ENCODE data around the gene ALK. TPM values are rescaled to one million over a fixed set of nuclear protein-coding genes. Genes with fewer than 3 reads are reported as not detected.

Gene ALK
- total RNA-seq, 1 experiment from 2014 or later: not detected

- H3K79me2 ChIP-seq (ENCODE audit: insufficient read depth, low read length): no peaks in the 10 kb centered on the region
- no peak overlapping the region for H2AFZ ChIP-seq (ENCODE audit: low read length)
- Mint-ChIP-seq H3K27me3 (ENCODE audit: low read depth) (no peaks in the 10 kb centered on the region; the same call in 1 of the 2 replicates), H3K36me3 (ENCODE audit: insufficient read depth in 1 of 3, low read depth in 3 of 3) (no peaks in the 10 kb centered on the region; a peak in 1 of 7 replicates), H3K27ac (no peak overlapping the region), H3K4me3 (no peak overlapping the region), H3K9me3 (no peaks in the 10 kb centered on the region; a peak in 1 of 5 replicates), H3K4me1 (no peaks in the 10 kb centered on the region)
- H4K20me1 ChIP-seq (ENCODE audit: control insufficient read depth, insufficient read depth, insufficient read length): no peaks in the 10 kb centered on the region
- no peak overlapping the region for H3K14ac ChIP-seq (ENCODE audit: insufficient read depth, low read length)
- H3K27ac ChIP-seq (ENCODE audit: insufficient read length, low read depth, low read length): no peak overlapping the region
- H3K18ac ChIP-seq (ENCODE audit: insufficient read length, low read depth, low read length): no peak overlapping the region
- no peaks in the 10 kb centered on the region for H3K4me1 ChIP-seq (ENCODE audit: insufficient read depth, low read length)
- H4K91ac ChIP-seq (ENCODE audit: insufficient read length, low read depth, low read length): no peak overlapping the region
- no peak overlapping the region for H4K5ac ChIP-seq (ENCODE audit: insufficient read length, low read depth, low read length)
- H3T11ph ChIP-seq (ENCODE audit: low read length): no peak overlapping the region
- no peaks in the 10 kb centered on the region for H3K27me3 ChIP-seq (ENCODE audit: insufficient read depth, low read length)
- no peak overlapping the region for H2BK120ac ChIP-seq (ENCODE audit: low read depth, low read length, poor library complexity, severe bottlenecking)
- no peak overlapping the region for H3K4me2 ChIP-seq (ENCODE audit: insufficient read depth, insufficient read length, low read length)
- no peak for DNase-seq
- H3K4ac ChIP-seq (ENCODE audit: low read depth, low read length): no peak overlapping the region
- no peak overlapping the region for H3K23ac ChIP-seq (ENCODE audit: insufficient read length, low read depth, low read length)
- H3K56ac ChIP-seq (ENCODE audit: insufficient read length, low read depth, low read length): no peak overlapping the region
- H2BK12ac ChIP-seq (ENCODE audit: insufficient read length, low read depth, low read length): no peak overlapping the region
- no peak overlapping the region for H3K9ac ChIP-seq (ENCODE audit: extremely low read depth, insufficient read length, low read length)
- H3K79me1 ChIP-seq (ENCODE audit: insufficient read depth, low read depth, low read length, poor library complexity, severe bottlenecking): no peaks in the 10 kb centered on the region
- H2AK5ac ChIP-seq (ENCODE audit: insufficient read length, low read length): no peak overlapping the region
- no peak overlapping the region for H2BK20ac ChIP-seq (ENCODE audit: low read depth, low read length, poor library complexity, severe bottlenecking)
- no peak overlapping the region for H4K8ac ChIP-seq (replicated peaks; ENCODE audit: insufficient read length, low read depth, low read length)
- no peaks in the 10 kb centered on the region for H3K9me3 ChIP-seq (ENCODE audit: control insufficient read depth, low read depth, low read length)
- no peaks in the 10 kb centered on the region for H3K23me2 ChIP-seq (ENCODE audit: insufficient read length, low read depth, low read length, poor library complexity, severe bottlenecking)
- no peak overlapping the region for H2BK15ac ChIP-seq (ENCODE audit: low read depth, low read length)
- no CpG with 5 or more reads among the region's 4 CpGs for WGBS (ENCODE audit: extremely low coverage, insufficient read length, low lambda C conversion rate)
- no peak overlapping the region for H2BK5ac ChIP-seq (ENCODE audit: insufficient read length, low read length)
- TF ChIP-seq CTCF (conservative IDR thresholded peaks at IDR 0.05): no peak
Measured at GRCh38 chr2:29561628-29562027, 359.8 kb downstream of the ALK start.
